GM23338 (cell line): ENCODE measurements around the gene MANEAL. TPM values are rescaled to one million over a fixed set of nuclear protein-coding genes. Genes with fewer than 3 reads are reported as not detected.

ENCODE experiments used
- ATAC-seq: fragments of 200-7000 bp; cut with Tn5 transposase; 3 replicates; pipeline ENCODE4 v1.9.1; 2020
- DNase-seq: peaks from one replicate; pipeline ENCODE4 v3.0.0-alpha.2; 2015; ENCODE audit warnings: low spot score
- H2AFZ ChIP-seq: fragments of 200-600 bp; sonication (generic); 2 replicates; pipeline ENCODE4 v1.8.0; 2016; ENCODE audit warnings: antibody characterized with exemption, mild to moderate bottlenecking, moderate library complexity
- H3F3A ChIP-seq: fragments of 200-600 bp; sonication (generic); replicated peaks from 2 replicates; pipeline ENCODE4 v1.8.0; 2017; ENCODE audit warnings: antibody characterized with exemption, mixed run types, low read depth
- H3K27ac ChIP-seq: fragments of 200-600 bp; sonication (generic); 2 replicates; pipeline ENCODE4 v1.6.1; 2016; ENCODE audit warnings: low read depth
- H3K27me3 ChIP-seq: fragments of 200-600 bp; sonication (generic); 2 replicates; pipeline ENCODE4 v1.8.0; 2016; ENCODE audit warnings: mild to moderate bottlenecking, mixed run types, moderate library complexity; ENCODE audit not compliant: insufficient read depth
- H3K36me3 ChIP-seq: fragments of 200-600 bp; sonication (generic); 2 replicates; pipeline ENCODE4 v1.8.0; 2016; ENCODE audit warnings: mild to moderate bottlenecking; ENCODE audit not compliant: insufficient read depth
- H3K4me1 ChIP-seq: fragments of 200-600 bp; sonication (generic); 2 replicates; pipeline ENCODE4 v1.8.0; 2016; ENCODE audit warnings: mild to moderate bottlenecking, moderate library complexity; ENCODE audit not compliant: insufficient read depth
- H3K4me2 ChIP-seq: fragments of 200-600 bp; sonication (generic); 2 replicates; pipeline ENCODE4 v1.7.1; 2017; ENCODE audit warnings: mixed run types
- H3K4me3 ChIP-seq: fragments of 200-600 bp; sonication (generic); 2 replicates; pipeline ENCODE4 v1.6.1; 2016; ENCODE audit warnings: mixed run types
- H3K79me2 ChIP-seq: fragments of 200-600 bp; sonication (generic); replicated peaks from 2 replicates; pipeline ENCODE4 v1.8.0; 2017; ENCODE audit warnings: mild to moderate bottlenecking; ENCODE audit not compliant: insufficient read depth
- H3K9me2 ChIP-seq: fragments of 200-600 bp; sonication (generic); 2 replicates; pipeline ENCODE4 v1.8.0; 2017; ENCODE audit not compliant: insufficient read depth
- H4K20me1 ChIP-seq: fragments of 200-600 bp; sonication (generic); replicated peaks from 2 replicates; pipeline ENCODE4 v1.8.0; 2017; ENCODE audit warnings: mild to moderate bottlenecking; ENCODE audit not compliant: insufficient read depth
- H3K27ac Mint-ChIP-seq: 2 replicates; pipeline ENCODE4 v1.8.0; 2020; ENCODE audit warnings: inconsistent platforms, mild to moderate bottlenecking, moderate library complexity, mixed read lengths
- H3K27me3 Mint-ChIP-seq: 3 replicates; pipeline ENCODE4 v1.8.0; 2022; ENCODE audit warnings: low read depth, mild to moderate bottlenecking, moderate library complexity, mixed read lengths, inconsistent platforms; ENCODE audit not compliant: insufficient read depth, poor library complexity
- H3K36me3 Mint-ChIP-seq: 3 replicates; pipeline ENCODE4 v1.8.0; 2021; ENCODE audit warnings: low read depth, mild to moderate bottlenecking, inconsistent platforms, moderate library complexity, mixed read lengths
- H3K4me1 Mint-ChIP-seq: 3 replicates; pipeline ENCODE4 v1.8.0; 2020; ENCODE audit warnings: mild to moderate bottlenecking, inconsistent platforms, mixed read lengths
- H3K4me3 Mint-ChIP-seq: 3 replicates; pipeline ENCODE4 v1.8.0; 2021; ENCODE audit warnings: moderate library complexity, mild to moderate bottlenecking, inconsistent platforms, mixed read lengths
- H3K9me3 Mint-ChIP-seq: 3 replicates; pipeline ENCODE4 v1.8.0; 2020; ENCODE audit warnings: moderate library complexity, mild to moderate bottlenecking, inconsistent platforms, mixed read lengths
- CREB1 ChIP-seq: fragments of 250-450 bp; sonication (Bioruptor Pico); IDR thresholded peaks from 2 replicates; pipeline ENCODE4 v1.5.0; 2020; ENCODE audit warnings: low read depth, mild to moderate bottlenecking, moderate library complexity
- CTCF ChIP-seq, 2 experiments: fragments of 200-600 bp in 1 of 2; sonication (generic) in 1 of 2; conservative IDR thresholded peaks; 2 replicates each; pipeline versions ENCODE4 v1.5.1 to v1.6.1; 2016 to 2017; ENCODE audit warnings: antibody characterized with exemption in 2 of 2, low read depth in 2 of 2, mild to moderate bottlenecking in 2 of 2, moderate library complexity in 1 of 2
- ETS1 ChIP-seq: IDR thresholded peaks from 2 replicates; pipeline ENCODE4 v1.6.1; 2016; ENCODE audit warnings: antibody characterized with exemption
- EZH2 ChIP-seq: fragments of 200-600 bp; sonication (generic); IDR thresholded peaks from one replicate; pipeline ENCODE4 v1.8.0; 2017; ENCODE audit warnings: antibody characterized with exemption, mild to moderate bottlenecking, low read depth; ENCODE audit not compliant: unreplicated experiment
- EZH2phosphoT487 ChIP-seq: fragments of 200-600 bp; sonication (generic); IDR thresholded peaks from one replicate; pipeline ENCODE4 v1.8.1; 2018; ENCODE audit warnings: antibody characterized with exemption; ENCODE audit not compliant: unreplicated experiment
- JUNB ChIP-seq: IDR thresholded peaks from one replicate; pipeline ENCODE4 v1.6.1; 2016; ENCODE audit warnings: antibody characterized with exemption; ENCODE audit not compliant: unreplicated experiment
- NANOG ChIP-seq: IDR thresholded peaks from 2 replicates; pipeline ENCODE4 v1.6.1; 2016; ENCODE audit warnings: antibody characterized with exemption, borderline replicate concordance
- POLR2AphosphoS5 ChIP-seq: IDR thresholded peaks from 2 replicates; pipeline ENCODE4 v1.6.1; 2016; ENCODE audit warnings: antibody characterized with exemption, low read depth
- REST ChIP-seq: IDR thresholded peaks from one replicate; pipeline ENCODE4 v1.6.1; 2018; ENCODE audit warnings: antibody characterized with exemption; ENCODE audit not compliant: unreplicated experiment
- STAT1 ChIP-seq: IDR thresholded peaks from one replicate; pipeline ENCODE4 v1.6.1; 2016; ENCODE audit warnings: antibody characterized with exemption; ENCODE audit not compliant: unreplicated experiment
- ZNF114 ChIP-seq: fragments of 250-450 bp; sonication (Bioruptor Pico); IDR thresholded peaks from 2 replicates; pipeline ENCODE4 v1.5.0; 2020; ENCODE audit warnings: mild to moderate bottlenecking, moderate library complexity
- ZNF331 ChIP-seq: fragments of 250-450 bp; sonication (Bioruptor Pico); IDR thresholded peaks from 2 replicates; pipeline ENCODE4 v1.5.0; 2020; ENCODE audit warnings: low read depth, mild to moderate bottlenecking, moderate library complexity
- polyA plus RNA-seq: library from polyadenylated mRNA; unstranded; fragments of >200 nt; fragmentation: Nextera tagmentation; extraction: Ambion mirVana; gene quantifications from 2 replicates; pipeline ENCODE4 v1.2.1, GENCODE V29; 2016
- total RNA-seq: library from RNA; depleted of rRNA; stranded (reverse); fragments of >200 nt; shearing (Covaris generic); gene quantifications from 2 replicates; pipeline ENCODE4 v1.2.3, GENCODE V29; 2014
- TF ChIP-seq, protein P1 (sequence below): fragments of 250-450 bp; sonication (Bioruptor Pico); IDR thresholded peaks from 2 replicates; pipeline ENCODE4 v1.5.0; 2020; ENCODE audit warnings: mild to moderate bottlenecking, moderate library complexity

MANEAL gene
- total and polyA plus RNA-seq, 2 experiments from 2014 or later: 2.3 to 8.1 TPM

DNA sequence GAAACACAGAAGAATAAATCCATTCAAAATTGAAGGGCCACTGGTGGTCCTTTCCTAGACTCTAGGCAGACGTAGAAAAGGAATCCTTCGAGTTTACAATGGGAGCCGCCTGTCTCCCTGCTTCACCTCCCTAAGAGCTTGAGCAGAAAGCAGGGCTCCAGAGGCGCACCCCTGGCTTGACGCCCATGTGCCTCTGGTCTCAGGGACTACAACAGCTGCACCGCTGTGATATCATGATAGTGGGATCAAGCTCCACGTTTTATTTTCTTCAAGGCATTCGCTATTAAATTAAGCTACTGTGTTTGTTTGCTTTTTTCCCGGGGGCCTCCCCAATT, 13.5 kb downstream of the MANEAL start:
- Mint-ChIP-seq H3K27ac (peak overlapping the region; percentile 67), H3K9me3 (no peaks in the 10 kb centered on the region)
- no peak overlapping the region for H2AFZ ChIP-seq

More for the DNA sequence above, 13.5 kb downstream of the MANEAL start:
- Histone ChIP-seq H3K27me3 (no peaks in the 10 kb centered on the region), H3F3A (peaks cover 23% of the 10 kb centered on the region), H3K4me1 (peaks cover 13% of the 10 kb centered on the region), H3K4me2 (peak overlapping the region; percentile 99), H3K79me2 (peaks cover 42% of the 10 kb centered on the region), H4K20me1 (peaks cover 47% of the 10 kb centered on the region), H3K27ac (no peak overlapping the region; the same call in 1 of the 2 replicates), H3K9me2 (no peaks in the 10 kb centered on the region), H3K4me3 (peak overlapping the region; percentile 100), H3K36me3 (peaks cover 43% of the 10 kb centered on the region)
- DNase-seq: no peak
- peaks cover 3% of the 10 kb centered on the region for H3K27me3 Mint-ChIP-seq
- H3K4me1 Mint-ChIP-seq: peaks cover 20% of the 10 kb centered on the region
- TF ChIP-seq EZH2phosphoT487: no peak
- TF ChIP-seq CTCF (conservative IDR thresholded peaks at IDR 0.05; ENCODE audit: low read depth in 2 of 2): no peak
- no peak for TF ChIP-seq ETS1
- no peak for TF ChIP-seq EZH2
- TF ChIP-seq JUNB: no peak
- TF ChIP-seq REST: no peak
- TF ChIP-seq NANOG: no peak
- TF ChIP-seq, protein P1, sequence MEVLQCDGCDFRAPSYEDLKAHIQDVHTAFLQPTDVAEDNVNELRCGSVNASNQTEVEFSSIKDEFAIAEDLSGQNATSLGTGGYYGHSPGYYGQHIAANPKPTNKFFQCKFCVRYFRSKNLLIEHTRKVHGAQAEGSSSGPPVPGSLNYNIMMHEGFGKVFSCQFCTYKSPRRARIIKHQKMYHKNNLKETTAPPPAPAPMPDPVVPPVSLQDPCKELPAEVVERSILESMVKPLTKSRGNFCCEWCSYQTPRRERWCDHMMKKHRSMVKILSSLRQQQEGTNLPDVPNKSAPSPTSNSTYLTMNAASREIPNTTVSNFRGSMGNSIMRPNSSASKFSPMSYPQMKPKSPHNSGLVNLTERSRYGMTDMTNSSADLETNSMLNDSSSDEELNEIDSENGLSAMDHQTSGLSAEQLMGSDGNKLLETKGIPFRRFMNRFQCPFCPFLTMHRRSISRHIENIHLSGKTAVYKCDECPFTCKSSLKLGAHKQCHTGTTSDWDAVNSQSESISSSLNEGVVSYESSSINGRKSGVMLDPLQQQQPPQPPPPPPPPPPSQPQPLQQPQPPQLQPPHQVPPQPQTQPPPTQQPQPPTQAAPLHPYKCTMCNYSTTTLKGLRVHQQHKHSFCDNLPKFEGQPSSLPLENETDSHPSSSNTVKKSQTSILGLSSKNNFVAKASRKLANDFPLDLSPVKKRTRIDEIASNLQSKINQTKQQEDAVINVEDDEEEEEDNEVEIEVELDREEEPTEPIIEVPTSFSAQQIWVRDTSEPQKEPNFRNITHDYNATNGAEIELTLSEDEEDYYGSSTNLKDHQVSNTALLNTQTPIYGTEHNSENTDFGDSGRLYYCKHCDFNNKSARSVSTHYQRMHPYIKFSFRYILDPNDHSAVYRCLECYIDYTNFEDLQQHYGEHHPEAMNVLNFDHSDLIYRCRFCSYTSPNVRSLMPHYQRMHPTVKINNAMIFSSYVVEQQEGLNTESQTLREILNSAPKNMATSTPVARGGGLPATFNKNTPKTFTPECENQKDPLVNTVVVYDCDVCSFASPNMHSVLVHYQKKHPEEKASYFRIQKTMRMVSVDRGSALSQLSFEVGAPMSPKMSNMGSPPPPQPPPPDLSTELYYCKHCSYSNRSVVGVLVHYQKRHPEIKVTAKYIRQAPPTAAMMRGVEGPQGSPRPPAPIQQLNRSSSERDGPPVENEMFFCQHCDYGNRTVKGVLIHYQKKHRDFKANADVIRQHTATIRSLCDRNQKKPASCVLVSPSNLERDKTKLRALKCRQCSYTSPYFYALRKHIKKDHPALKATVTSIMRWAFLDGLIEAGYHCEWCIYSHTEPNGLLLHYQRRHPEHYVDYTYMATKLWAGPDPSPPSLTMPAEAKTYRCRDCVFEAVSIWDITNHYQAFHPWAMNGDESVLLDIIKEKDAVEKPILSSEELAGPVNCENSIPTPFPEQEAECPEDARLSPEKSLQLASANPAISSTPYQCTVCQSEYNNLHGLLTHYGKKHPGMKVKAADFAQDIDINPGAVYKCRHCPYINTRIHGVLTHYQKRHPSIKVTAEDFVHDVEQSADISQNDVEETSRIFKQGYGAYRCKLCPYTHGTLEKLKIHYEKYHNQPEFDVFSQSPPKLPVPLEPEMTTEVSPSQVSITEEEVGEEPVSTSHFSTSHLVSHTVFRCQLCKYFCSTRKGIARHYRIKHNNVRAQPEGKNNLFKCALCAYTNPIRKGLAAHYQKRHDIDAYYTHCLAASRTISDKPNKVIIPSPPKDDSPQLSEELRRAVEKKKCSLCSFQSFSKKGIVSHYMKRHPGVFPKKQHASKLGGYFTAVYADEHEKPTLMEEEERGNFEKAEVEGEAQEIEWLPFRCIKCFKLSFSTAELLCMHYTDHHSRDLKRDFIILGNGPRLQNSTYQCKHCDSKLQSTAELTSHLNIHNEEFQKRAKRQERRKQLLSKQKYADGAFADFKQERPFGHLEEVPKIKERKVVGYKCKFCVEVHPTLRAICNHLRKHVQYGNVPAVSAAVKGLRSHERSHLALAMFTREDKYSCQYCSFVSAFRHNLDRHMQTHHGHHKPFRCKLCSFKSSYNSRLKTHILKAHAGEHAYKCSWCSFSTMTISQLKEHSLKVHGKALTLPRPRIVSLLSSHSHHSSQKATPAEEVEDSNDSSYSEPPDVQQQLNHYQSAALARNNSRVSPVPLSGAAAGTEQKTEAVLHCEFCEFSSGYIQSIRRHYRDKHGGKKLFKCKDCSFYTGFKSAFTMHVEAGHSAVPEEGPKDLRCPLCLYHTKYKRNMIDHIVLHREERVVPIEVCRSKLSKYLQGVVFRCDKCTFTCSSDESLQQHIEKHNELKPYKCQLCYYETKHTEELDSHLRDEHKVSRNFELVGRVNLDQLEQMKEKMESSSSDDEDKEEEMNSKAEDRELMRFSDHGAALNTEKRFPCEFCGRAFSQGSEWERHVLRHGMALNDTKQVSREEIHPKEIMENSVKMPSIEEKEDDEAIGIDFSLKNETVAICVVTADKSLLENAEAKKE: no peak
- no peak for TF ChIP-seq ZNF331
- TF ChIP-seq CREB1 (CRISPR knock-in tag): no peak
- TF ChIP-seq STAT1: no peak
- TF ChIP-seq POLR2AphosphoS5: no peak
- no peak for TF ChIP-seq ZNF114 (CRISPR knock-in tag)
- peaks cover 64% of the 10 kb centered on the region for H3K36me3 Mint-ChIP-seq
- ATAC-seq: no peak
- peak overlapping the region; percentile 90 for H3K4me3 Mint-ChIP-seq
